H1 (cell line): Measurements from ENCODE around the gene EXOC6. TPM values are rescaled to one million over a fixed set of nuclear protein-coding genes. Genes with fewer than 3 reads are reported as not detected.

ENCODE experiments used
- CTCF ChIA-PET: fragments of 300-600 bp; sonication (Branson Sonifier 250); formaldehyde crosslinking; loops from one replicate; lab custom pipeline; 2021; ENCODE audit not compliant: partially characterized antibody; lab: Charles Lee
- POLR2A ChIA-PET: fragments of 300-600 bp; sonication (Branson Sonifier 250); formaldehyde crosslinking; loops from one replicate; lab custom pipeline; 2021; ENCODE audit warnings: inconsistent platforms; ENCODE audit not compliant: partially characterized antibody; lab: Charles Lee
- DNase-seq, 2 experiments: peaks; one replicate each; pipeline versions ENCODE4 v3.0.0 to v3.0.0-alpha.2; 2010 to 2022; ENCODE audit warnings: low spot score in 2 of 2, low read depth in 1 of 2, mixed read lengths in 1 of 2
- FAIRE-seq: peaks from 2 replicates; lab custom pipeline; 2011; peaks lifted over from hg19 to GRCh38; lab: Jason Lieb, UNC
- H2AFZ ChIP-seq: 2 replicates; pipeline ENCODE4 v1.8.1; 2012; ENCODE audit warnings: low read length, inconsistent platforms
- H2AK5ac ChIP-seq: 2 replicates; pipeline ENCODE4 v1.6.1; 2013; ENCODE audit warnings: low read depth, low read length
- H2BK120ac ChIP-seq: replicated peaks from 2 replicates; pipeline ENCODE3; 2013; ENCODE audit warnings: low read depth, low read length, inconsistent platforms
- H2BK12ac ChIP-seq: 2 replicates; pipeline ENCODE4 v1.6.1; 2013; ENCODE audit warnings: low read depth, low read length
- H2BK15ac ChIP-seq: 2 replicates; pipeline ENCODE4 v1.6.1; 2013; ENCODE audit warnings: low read length
- H2BK20ac ChIP-seq: 2 replicates; pipeline ENCODE4 v1.6.1; 2013; ENCODE audit warnings: low read length
- H2BK5ac ChIP-seq: 2 replicates; pipeline ENCODE4 v1.6.1; 2013; ENCODE audit warnings: low read depth, low read length
- H3K14ac ChIP-seq: 2 replicates; pipeline ENCODE4 v1.6.1; 2013; ENCODE audit warnings: inconsistent platforms; ENCODE audit not compliant: insufficient read length
- H3K18ac ChIP-seq: 2 replicates; pipeline ENCODE4 v1.6.1; 2013; ENCODE audit warnings: low read length; ENCODE audit errors: extremely low read depth
- H3K23ac ChIP-seq: 2 replicates; pipeline ENCODE4 v1.6.1; 2013; ENCODE audit warnings: inconsistent platforms; ENCODE audit not compliant: insufficient read length
- H3K23me2 ChIP-seq: 2 replicates; pipeline ENCODE4 v1.6.1; 2013; ENCODE audit warnings: low read depth, low read length
- H3K27ac ChIP-seq: 2 replicates; pipeline ENCODE4 v1.6.1; 2011; ENCODE audit warnings: low read depth, low read length, inconsistent platforms
- H3K27me3 ChIP-seq, 4 experiments: replicated peaks in 1 of 4; 1 replicate in 1 of 4; 2 replicates in 3 of 4; pipeline versions ENCODE4 v1.6.1 to v1.8.1; 2011 to 2013; ENCODE audit warnings: low read length in 3 of 4, mild to moderate bottlenecking in 3 of 4, inconsistent platforms in 2 of 4, mixed read lengths in 2 of 4, moderate library complexity in 1 of 4; ENCODE audit not compliant: control insufficient read depth in 3 of 4, insufficient read depth in 3 of 4; ENCODE audit errors: extremely low read depth in 1 of 4
- H3K36me3 ChIP-seq, 4 experiments: 2 replicates each; pipeline versions ENCODE4 v1.6.1 to v1.8.1; 2011 to 2013; ENCODE audit warnings: mild to moderate bottlenecking in 4 of 4, low read length in 3 of 4, moderate library complexity in 2 of 4, control low read depth in 1 of 4, inconsistent platforms in 1 of 4; ENCODE audit not compliant: insufficient read depth in 4 of 4, control insufficient read depth in 2 of 4
- H3K4ac ChIP-seq: replicated peaks from 2 replicates; pipeline ENCODE3; 2013; ENCODE audit warnings: low read length, low read depth, mixed read lengths, inconsistent platforms; ENCODE audit not compliant: insufficient read length
- H3K4me1 ChIP-seq, 4 experiments: replicated peaks in 1 of 4; 1 replicate in 1 of 4; 2 replicates in 3 of 4; pipeline versions ENCODE4 v1.6.1 to v1.8.1; 2011 to 2013; ENCODE audit warnings: low read length in 3 of 4, inconsistent platforms in 2 of 4, mixed read lengths in 1 of 4; ENCODE audit not compliant: insufficient read depth in 4 of 4, control insufficient read depth in 3 of 4
- H3K4me2 ChIP-seq, 2 experiments: 2 replicates each; pipeline versions ENCODE4 v1.6.1 to v1.8.1; 2011 to 2013; ENCODE audit warnings: low read depth in 2 of 2, low read length in 2 of 2, control low read depth in 1 of 2, inconsistent platforms in 1 of 2, mild to moderate bottlenecking in 1 of 2; ENCODE audit not compliant: insufficient read depth in 1 of 2
- H3K4me3 ChIP-seq, 4 experiments: fragments of 200-600, 300-600 bp in 1 of 4; sonication (generic), shearing (Covaris generic), sonication (Bioruptor Twin) in 1 of 4; 2 replicates each; pipeline versions ENCODE4 v1.5.1 to v1.8.1; 2011 to 2016; ENCODE audit warnings: low read length in 4 of 4, low read depth in 3 of 4, control low read depth in 2 of 4, inconsistent platforms in 2 of 4, mild to moderate bottlenecking in 2 of 4, mixed read lengths in 1 of 4, moderate library complexity in 1 of 4; ENCODE audit not compliant: insufficient read depth in 2 of 4; ENCODE audit errors: extremely low read depth in 1 of 4
- H3K56ac ChIP-seq: replicated peaks from 2 replicates; pipeline ENCODE3; 2013; ENCODE audit warnings: low read depth, mild to moderate bottlenecking, mixed read lengths, low read length, inconsistent platforms; ENCODE audit not compliant: insufficient read length
- H3K79me1 ChIP-seq: 2 replicates; pipeline ENCODE4 v1.6.1; 2013; ENCODE audit warnings: low read depth, low read length, control low read depth
- H3K79me2 ChIP-seq, 2 experiments: 2 replicates each; pipeline versions ENCODE4 v1.6.1 to v1.8.1; 2012 to 2013; ENCODE audit warnings: low read length in 2 of 2, mild to moderate bottlenecking in 2 of 2, inconsistent platforms in 1 of 2; ENCODE audit not compliant: insufficient read depth in 2 of 2, control insufficient read depth in 1 of 2
- H3K9ac ChIP-seq, 4 experiments: replicated peaks in 1 of 4; 1 replicate in 1 of 4; 2 replicates in 3 of 4; pipeline versions ENCODE4 v1.6.1 to v1.8.1; 2011 to 2013; ENCODE audit warnings: low read depth in 3 of 4, low read length in 3 of 4, control low read depth in 2 of 4, mild to moderate bottlenecking in 2 of 4, moderate library complexity in 2 of 4, inconsistent platforms in 1 of 4; ENCODE audit errors: extremely low read depth in 1 of 4
- H3K9me3 ChIP-seq, 2 experiments: 2 replicates each; pipeline versions ENCODE4 v1.6.1 to v1.8.1; 2012 to 2013; ENCODE audit warnings: mild to moderate bottlenecking in 2 of 2, moderate library complexity in 2 of 2, control low read depth in 1 of 2, inconsistent platforms in 1 of 2, low read depth in 1 of 2, low read length in 1 of 2, mixed read lengths in 1 of 2; ENCODE audit not compliant: insufficient read depth in 2 of 2
- H4K20me1 ChIP-seq, 2 experiments: replicated peaks in 1 of 2; 2 replicates each; pipeline versions ENCODE3 to v1.8.1; 2011 to 2013; ENCODE audit warnings: inconsistent platforms in 2 of 2, low read length in 2 of 2, mild to moderate bottlenecking in 1 of 2; ENCODE audit not compliant: insufficient read depth in 2 of 2, control insufficient read depth in 1 of 2
- H4K5ac ChIP-seq: 2 replicates; pipeline ENCODE4 v1.6.1; 2013; ENCODE audit warnings: low read length, low read depth, mixed read lengths, inconsistent platforms; ENCODE audit not compliant: insufficient read length
- H4K8ac ChIP-seq: 2 replicates; pipeline ENCODE4 v1.8.0; 2013; ENCODE audit warnings: mild to moderate bottlenecking, moderate library complexity, low read length, inconsistent platforms; ENCODE audit not compliant: insufficient read depth; ENCODE audit errors: extremely low read depth
- H4K91ac ChIP-seq: replicated peaks from 2 replicates; pipeline ENCODE3; 2013; ENCODE audit warnings: low read length, mixed read lengths, inconsistent platforms; ENCODE audit not compliant: insufficient read length
- SP4 ChIP-seq: IDR thresholded peaks from 2 replicates; pipeline ENCODE4 v1.6.1; 2012; ENCODE audit warnings: low read length, inconsistent platforms
- WGBS, 2 experiments: shearing (Covaris generic) in 1 of 2; methylation state at CpG; one replicate each; pipeline versions ENCODE4 v1.1.6 to v1.1.7; 2013 to 2015; ENCODE audit warnings: low lambda C conversion rate in 2 of 2, mixed read lengths in 2 of 2, inconsistent platforms in 1 of 2, low coverage in 1 of 2, missing lambda C conversion rate in 1 of 2; ENCODE audit not compliant: insufficient replicate concordance in 2 of 2, insufficient coverage in 1 of 2, insufficient read length in 1 of 2; ENCODE audit errors: extremely low coverage in 1 of 2, missing lambda C conversion rate in 1 of 2; 5-methylcytosine and 5-hydroxymethylcytosine counted together
- polyA plus RNA-seq, 7 experiments: library from polyadenylated mRNA; depleted of rRNA in 3 of 7; stranded (reverse) in 5 of 7; unstranded in 2 of 7; fragments of >200 nt in 5 of 7; fragments of 200-250 nt in 2 of 7; gene quantifications; 1 replicate in 5 of 7; 2 replicates in 1 of 7; 4 replicates in 1 of 7; pipeline versions ENCODE4 v1.2.1 to v1.2.3, GENCODE V29; 2011 to 2013; ENCODE audit warnings: missing spikeins in 2 of 7, mixed read lengths in 2 of 7
- total RNA-seq: library from RNA; stranded (reverse); fragmentation: NEBNext Ultra II Directional; extraction: Animal tissue kit (Norgen Biotek cat#: 25700); gene quantifications from 2 replicates; pipeline ENCODE4 v1.2.1, GENCODE V29; 2021

Gene EXOC6
- total and polyA plus RNA-seq, 2 of the 8 experiments (the other 6 are each of a cell fraction or from before 2014, with no cell fraction given): 1.7 to 4.5 TPM

DNA sequence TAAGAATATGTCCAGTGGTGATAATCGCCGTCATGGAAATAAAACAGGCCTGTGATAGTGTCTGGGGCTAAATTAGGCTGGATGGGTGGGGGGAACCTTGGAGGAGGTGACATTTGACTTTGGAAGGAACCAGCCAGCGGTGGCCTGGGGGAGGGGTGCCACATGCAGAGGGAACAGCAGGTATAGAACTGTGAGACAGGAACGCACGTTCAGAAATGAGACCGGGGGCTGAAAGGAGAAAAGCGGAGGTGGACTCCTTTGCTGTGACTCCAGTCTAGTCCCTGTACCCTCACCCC lies 222.8 kb downstream of the EXOC6 start:
- POLR2A ChIA-PET: no interaction called here
- TF ChIP-seq SP4: no peak

More for the DNA sequence above, 222.8 kb downstream of the EXOC6 start:
- DNase-seq (no peak), FAIRE-seq (no peak)
- Histone ChIP-seq H3K79me1 (no peaks in the 10 kb centered on the region), H3K14ac (no peak overlapping the region), H2AK5ac (no peak overlapping the region), H2BK12ac (no peak overlapping the region), H3K27me3 (peaks cover 92 to 100% (median 99%) of the 10 kb centered on the region in 4 experiments), H3K4ac (no peak overlapping the region), H2BK15ac (no peak overlapping the region), H4K8ac (no peak overlapping the region), H4K20me1 (peaks cover 5 to 21% of the 10 kb centered on the region in 2 experiments), H3K23ac (no peak overlapping the region), H2BK20ac (no peak overlapping the region), H3K4me2 (peak overlapping the region; percentile 35 to 95), H2AFZ (no peak overlapping the region), H4K91ac (no peak overlapping the region), H3K23me2 (peaks cover 22% of the 10 kb centered on the region), H3K4me3 (no peak overlapping the region), H3K56ac (no peak overlapping the region), H3K18ac (no peak overlapping the region), H3K27ac (no peak overlapping the region), H2BK120ac (no peak overlapping the region), H3K4me1 (peaks cover 4 to 38% (median 33%) of the 10 kb centered on the region in 4 experiments), H2BK5ac (no peak overlapping the region), H3K79me2 (no peaks in the 10 kb centered on the region; a peak in 1 of 4 replicates), H3K9ac (no peak overlapping the region), H4K5ac (no peak overlapping the region), H3K9me3 (no peaks in the 10 kb centered on the region), H3K36me3 (peaks cover 0 to 15% (median 2%) of the 10 kb centered on the region in 4 experiments; a peak in 4 of 8 replicates)
- CTCF ChIA-PET: interaction anchor here (0.7 to 14.8 kb wide), 13 partner anchors 8 to 1592 kb away, joined by 3 to 147 read pairs (median 3); partner anchors contain the start of genes CYP26C1 and MYOF
- WGBS, 2 experiments: 33% methylated on average over 7 of the region's 7 CpGs; no CpG with 5 or more reads in 1 of the 2 experiments
